ENCODE data around the gene PRPH2.
A peak's percentile ranks its signal among the peaks of the same experiment; 100 is the strongest.
"Not testable (repeated sequence)": the region's sequence is repeated elsewhere in the genome, so short reads cannot be mapped to it uniquely, and the experiment has no call there.

PRPH2 gene

GRCh38 chr6:42704251-42704936 is 18.0 kb downstream of the PRPH2 start:
- FAIRE-seq = no peak

DNA sequence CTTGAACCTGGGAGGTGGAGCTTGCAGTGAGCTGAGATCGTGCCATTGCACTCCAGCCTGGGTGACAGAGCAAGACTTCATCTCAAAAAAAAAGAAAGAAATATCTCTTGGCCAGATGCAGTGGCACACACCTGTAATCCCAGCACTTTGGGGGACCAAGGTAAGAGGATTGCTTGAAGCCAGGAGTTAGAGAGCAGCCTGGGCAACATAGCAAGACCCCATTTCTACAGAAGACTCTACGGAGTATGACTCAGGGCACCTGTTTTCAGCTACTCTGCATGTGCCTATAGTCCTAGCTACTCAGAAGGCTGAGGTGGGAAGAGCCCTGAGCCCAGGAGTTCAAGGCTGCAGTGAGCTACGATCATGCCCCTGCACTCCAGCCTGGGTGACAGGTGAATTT is 19.6 kb downstream of the PRPH2 start:
- DNase-seq (ENCODE audit: insufficient read length, low spot score); FAIRE-seq: not testable (repeated sequence)

More at GRCh38 chr6:42704251-42704936, 18.0 kb downstream of the PRPH2 start:
- DNase-seq (ENCODE audit: insufficient read length, low spot score) = no peak

- no peak for FAIRE-seq
Observed at GRCh38 chr6:42702200-42702599, 20.2 kb downstream of the PRPH2 start.

GRCh38 chr6:42698217-42698616 is 24.2 kb downstream of the PRPH2 start:
- FAIRE-seq (no peak), DNase-seq (ENCODE audit: insufficient read length, low spot score) (no peak)

More at GRCh38 chr6:42702200-42702599, 20.2 kb downstream of the PRPH2 start:
- peak; percentile 77 for DNase-seq (ENCODE audit: insufficient read length, low spot score)

DNA sequence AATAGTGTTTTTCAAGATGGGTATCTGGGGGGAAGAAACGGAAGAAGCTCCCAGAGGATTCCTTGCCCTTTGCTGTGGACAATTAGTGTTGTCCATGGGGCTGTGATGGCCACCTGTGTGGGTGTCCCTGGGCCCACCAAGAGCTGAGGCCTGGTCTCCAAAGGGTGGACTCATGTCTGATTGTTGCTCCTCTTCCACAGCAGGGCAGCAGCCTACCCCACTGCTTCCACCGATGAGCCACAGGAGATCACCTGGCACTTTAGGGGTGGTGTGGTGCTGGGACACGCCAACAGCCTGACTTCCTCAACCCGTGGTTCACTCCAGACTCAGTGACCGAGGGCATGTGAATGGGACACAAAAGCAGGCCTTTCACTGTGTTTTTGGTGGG is 25.1 kb downstream of the PRPH2 start:
- DNase-seq (ENCODE audit: insufficient read length, low spot score) (no peak), FAIRE-seq (no peak)

DNA sequence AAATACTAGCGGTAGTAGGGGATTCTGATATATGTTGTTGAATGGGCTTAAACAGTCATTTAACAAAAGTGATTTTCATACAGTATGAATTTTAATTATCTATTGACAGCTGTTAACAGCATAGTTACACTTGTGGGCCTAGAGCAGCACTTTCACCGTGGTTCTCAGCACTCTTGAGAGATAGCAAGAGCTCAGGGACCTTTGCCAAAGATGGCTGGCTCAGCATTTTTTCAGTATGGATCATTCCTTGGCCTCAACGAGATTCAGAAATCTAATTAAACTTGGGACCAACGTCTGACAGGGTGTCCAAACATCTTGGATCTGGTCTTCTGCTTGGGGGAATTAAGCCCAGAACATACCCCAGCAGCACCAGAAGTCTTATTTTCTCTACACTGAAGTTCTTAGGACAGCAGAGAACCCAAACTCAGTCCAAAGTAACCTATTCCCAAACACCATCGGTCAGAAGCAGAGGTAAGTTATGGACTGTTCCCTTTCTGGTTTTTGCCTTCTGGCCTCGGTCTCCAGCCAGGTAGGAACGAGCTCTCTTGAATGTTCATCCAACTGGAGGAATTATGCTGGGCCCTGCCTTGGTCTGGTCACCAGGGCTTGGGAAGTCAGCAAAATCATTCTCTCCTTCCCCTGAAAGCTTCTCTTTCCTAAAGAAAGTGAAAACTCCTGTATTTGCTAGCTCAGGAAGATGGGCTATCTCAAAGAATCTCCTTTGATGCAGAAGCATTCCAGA is 25.7 kb downstream of the PRPH2 start:
- DNase-seq (ENCODE audit: insufficient read length, low spot score) (no peak), FAIRE-seq (no peak)

DNA sequence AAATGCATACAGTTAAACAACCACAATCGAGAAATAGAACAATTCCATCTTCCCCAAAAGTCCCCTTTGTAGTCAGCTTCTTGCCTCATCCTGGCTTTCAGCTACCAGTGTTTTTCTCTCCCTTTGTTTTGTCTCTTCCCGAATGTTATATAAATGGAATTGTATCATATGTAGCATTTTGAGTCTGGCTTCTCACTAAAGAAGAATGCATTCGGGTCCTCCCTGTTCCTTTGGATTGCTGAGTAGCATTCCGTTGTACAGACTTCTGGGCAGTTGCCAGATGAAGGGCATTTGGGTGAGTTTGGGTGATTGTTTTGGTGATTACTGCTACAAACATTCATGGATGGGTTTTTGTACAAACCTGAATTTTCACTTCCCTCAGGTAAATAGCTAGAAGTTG is 27.8 kb downstream of the PRPH2 start:
- FAIRE-seq = no peak
- no peak for DNase-seq (ENCODE audit: insufficient read length, low spot score)

GRCh38 chr6:42693725-42694323 is 28.6 kb downstream of the PRPH2 start:
- FAIRE-seq (no peak), DNase-seq (ENCODE audit: insufficient read length, low spot score) (no peak)

DNA sequence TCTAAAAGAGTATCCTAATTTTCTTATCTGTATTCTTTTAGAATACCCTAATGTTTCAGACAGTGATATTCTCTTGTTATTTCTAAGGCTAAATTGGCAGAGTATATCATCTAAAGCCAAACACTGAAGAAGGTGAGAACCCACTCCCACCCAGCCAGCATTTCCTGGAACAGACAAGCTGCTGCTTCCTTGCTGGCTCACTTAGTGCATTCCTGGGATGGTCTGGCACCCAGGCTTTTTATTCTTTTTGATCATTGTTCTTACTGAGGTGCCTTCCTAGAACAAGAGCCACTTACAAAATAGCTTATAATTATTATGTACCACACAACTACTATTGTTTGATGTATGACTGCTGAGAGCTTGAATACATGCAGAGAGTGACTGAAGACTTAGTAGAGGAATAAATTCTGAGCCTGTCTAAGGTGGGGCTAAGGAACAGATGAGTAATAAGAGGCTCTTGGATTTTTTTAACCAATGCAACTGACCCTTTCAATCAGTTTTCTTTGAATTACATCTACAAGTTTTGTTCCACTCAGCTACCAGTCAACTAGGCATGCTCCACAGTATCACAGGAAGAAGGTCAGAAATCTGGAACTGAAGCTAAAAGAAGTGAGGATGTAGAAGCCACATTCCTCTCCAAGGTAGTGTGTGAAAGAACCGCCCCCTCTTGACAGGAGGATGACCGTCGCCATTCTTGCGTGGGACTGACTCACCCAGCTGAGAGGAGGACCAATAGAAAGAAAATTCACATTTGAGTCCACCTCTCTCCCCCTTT is 30.1 kb downstream of the PRPH2 start:
- DNase-seq (ENCODE audit: insufficient read length, low spot score) (no peak), FAIRE-seq (no peak)

DNA sequence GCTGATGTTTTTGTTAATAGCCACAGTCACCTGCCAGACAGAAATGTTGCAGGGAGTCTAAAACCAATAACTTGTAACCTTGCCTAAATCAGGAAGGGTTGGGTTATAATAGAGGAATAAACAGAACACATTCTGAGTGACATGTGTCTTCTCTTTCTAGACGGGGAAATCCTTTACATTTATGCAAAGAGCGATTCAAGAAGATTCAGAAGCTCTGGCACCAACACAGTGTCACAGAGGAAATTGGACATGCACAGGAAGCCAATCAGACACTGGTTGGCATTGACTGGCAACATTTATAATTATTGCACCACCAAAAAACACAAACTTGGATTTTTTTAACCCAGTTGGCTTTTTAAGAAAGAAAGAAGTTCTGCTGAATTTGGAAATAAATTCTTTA is 31.5 kb downstream of the PRPH2 start:
- FAIRE-seq (no peak), DNase-seq (ENCODE audit: insufficient read length, low spot score) (no peak)

GRCh38 chr6:42690151-42690702 is 32.2 kb downstream of the PRPH2 start:
- no peak for FAIRE-seq
- no peak for DNase-seq (ENCODE audit: insufficient read length, low spot score)

GRCh38 chr6:42689371-42689770 is 33.0 kb downstream of the PRPH2 start:
- no peak for DNase-seq (ENCODE audit: insufficient read length, low spot score)
- FAIRE-seq = no peak

DNA sequence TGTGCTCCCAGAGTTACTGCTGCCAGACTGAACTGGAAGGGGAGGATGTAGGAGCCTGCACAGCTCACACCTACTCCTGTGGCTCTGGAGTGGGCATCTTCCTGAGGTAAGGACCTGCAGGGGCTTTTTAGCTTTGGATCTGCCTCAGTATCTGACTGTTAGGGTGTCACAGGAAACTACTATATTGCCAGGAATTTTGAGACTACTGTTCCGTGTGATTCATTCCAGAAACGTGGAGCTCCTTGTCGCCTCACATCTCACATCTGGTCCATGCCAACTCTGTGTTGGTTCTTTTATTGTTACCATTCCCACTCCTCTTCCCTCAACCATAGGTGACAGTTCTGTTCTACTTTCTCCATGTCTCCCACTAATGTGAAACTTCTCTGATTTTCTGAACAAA is 34.1 kb downstream of the PRPH2 start:
- FAIRE-seq (no peak), DNase-seq (ENCODE audit: insufficient read length, low spot score) (no peak)

GRCh38 chr6:42679358-42679757 is 43.0 kb downstream of the PRPH2 start:
- no peak for FAIRE-seq
- no peak for DNase-seq (ENCODE audit: insufficient read length, low spot score)

- no peak for DNase-seq (ENCODE audit: insufficient read length, low spot score)
- no peak for FAIRE-seq
Observed at GRCh38 chr6:42674780-42675179, 47.6 kb downstream of the PRPH2 start.

- not testable (repeated sequence) for DNase-seq (ENCODE audit: insufficient read length, low spot score); FAIRE-seq
Observed at GRCh38 chr6:42674368-42674767, 48.0 kb downstream of the PRPH2 start.

DNA sequence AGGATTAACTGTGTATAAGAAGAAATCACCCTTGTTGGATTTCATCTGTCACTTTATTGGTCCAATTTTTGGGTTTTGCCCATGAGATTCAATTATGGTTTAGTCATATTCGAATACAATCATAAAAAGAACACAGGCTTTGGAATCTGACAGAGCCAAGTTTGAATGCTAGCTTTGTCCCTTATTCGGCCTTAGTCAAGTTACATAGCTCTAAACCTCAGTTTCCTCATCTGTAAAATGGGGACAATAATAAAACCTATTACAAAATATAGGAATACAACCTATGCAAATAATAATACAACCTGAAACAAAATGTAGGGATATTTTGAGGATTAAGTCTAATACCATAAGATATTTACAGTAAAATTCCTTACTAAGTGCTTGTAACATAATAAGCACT is 57.7 kb downstream of the PRPH2 start:
- DNase-seq (ENCODE audit: insufficient read length, low spot score) = no peak
- FAIRE-seq = no peak

- FAIRE-seq (peak; percentile 20), DNase-seq (ENCODE audit: insufficient read length, low spot score) (peak; percentile 71)
Observed at GRCh38 chr6:42661540-42662153, 60.8 kb downstream of the PRPH2 start.

DNA sequence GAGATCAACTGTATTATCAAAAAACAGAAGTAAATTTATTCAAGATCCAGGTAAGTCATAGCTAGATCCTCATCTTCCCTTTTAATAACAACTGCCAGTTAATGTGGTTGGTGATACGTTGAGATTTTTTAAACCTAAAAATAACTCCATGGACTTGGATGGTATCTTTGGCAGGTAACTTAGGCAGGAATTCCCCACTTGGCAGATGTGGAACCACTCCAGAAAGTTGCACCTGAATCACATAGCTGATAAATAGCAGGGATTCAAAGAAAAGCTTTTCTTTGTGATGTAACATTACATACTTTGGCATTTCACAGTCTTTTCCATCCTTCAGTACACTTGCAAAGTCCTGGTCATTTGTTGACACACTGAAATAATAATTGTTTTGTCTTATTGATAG is 62.6 kb downstream of the PRPH2 start:
- DNase-seq (ENCODE audit: insufficient read length, low spot score) = no peak

DNA sequence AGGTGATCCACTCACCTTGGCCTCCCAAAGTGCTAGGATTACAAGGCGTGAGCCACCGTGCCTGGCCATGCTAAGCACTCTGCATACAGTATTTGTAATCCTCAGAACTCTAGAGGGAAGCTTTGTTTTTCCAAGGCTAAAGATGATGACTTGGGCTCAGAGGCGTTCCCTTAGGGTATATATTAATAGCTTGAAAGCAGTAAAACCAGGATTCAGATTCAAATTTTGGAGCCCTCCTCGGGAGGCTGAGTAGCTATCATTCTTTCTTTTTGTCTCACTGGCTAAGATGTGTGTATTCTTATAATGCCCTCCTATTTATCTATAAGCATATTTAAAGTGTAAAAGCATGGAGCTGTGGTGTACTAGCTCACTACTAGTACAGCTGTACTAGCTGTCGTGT is 68.5 kb downstream of the PRPH2 start:
- DNase-seq (ENCODE audit: insufficient read length, low spot score) (no peak), FAIRE-seq (no peak)

More for the DNA sequence above, 62.6 kb downstream of the PRPH2 start:
- FAIRE-seq = no peak
